Prostate gland (tissue), 2 donors: ENCODE measurements around the gene GATD1.

Experiments used
- CTCF ChIP-seq, 4 experiments: fragments of 200-600 bp in 2 of 4; fragments of 450-650 bp in 2 of 4; sonication (generic) in 2 of 4; IDR thresholded peaks; 1 replicate in 3 of 4; 2 replicates in 1 of 4; pipeline ENCODE4 v1.5.1; 2016 to 2019; ENCODE audit warnings: antibody characterized with exemption in 4 of 4, mild to moderate bottlenecking in 2 of 4, moderate library complexity in 2 of 4
- POLR2A ChIP-seq: fragments of 450-650 bp; IDR thresholded peaks from one replicate; pipeline ENCODE4 v1.6.1; 2016; ENCODE audit warnings: antibody characterized with exemption, mild to moderate bottlenecking
- POLR2AphosphoS5 ChIP-seq: sonication (generic); formaldehyde crosslinking; IDR thresholded peaks from one replicate; pipeline ENCODE4 v1.6.1; 2017; ENCODE audit warnings: antibody characterized with exemption

- TF ChIP-seq CTCF (IDR thresholded peaks at IDR 0.05) (no peak), POLR2A (no peak), POLR2AphosphoS5 (no peak)
These were observed 36.3 kb upstream of the GATD1 start for GRCh38 chr11:813456-814096.
